ENCODE measurements around the gene RCCD1.

GRCh38 chr15:90907051-90907660, 47.5 kb upstream of the RCCD1 start:
- TF ChIP-seq CTCF (conservative IDR thresholded peaks at IDR 0.05; ENCODE audit: low read depth, low read length) (no peak), EZH2 (IDR thresholded peaks at IDR 0.05; ENCODE audit: borderline replicate concordance, low read depth, low read length, poor library complexity, severe bottlenecking) (no peak)

Measured in A673 (cell line).